Hepatocyte (in vitro differentiated cells): Measurements from ENCODE around the gene DYSF.

Experiments
- EZH2 ChIP-seq: fragments of 200-600 bp; sonication (generic); IDR thresholded peaks from 2 replicates; pipeline ENCODE4 v1.6.1; 2016; ENCODE audit warnings: antibody characterized with exemption, mild to moderate bottlenecking, borderline replicate concordance
- EZH2phosphoT487 ChIP-seq: fragments of 200-600 bp; sonication (generic); IDR thresholded peaks from one replicate; pipeline ENCODE4 v1.6.1; 2018; ENCODE audit warnings: antibody characterized with exemption, mild to moderate bottlenecking, low read depth, moderate library complexity; ENCODE audit not compliant: unreplicated experiment, severe bottlenecking
- TF ChIP-seq, protein P1 (sequence below): fragments of 200-600 bp; sonication (generic); IDR thresholded peaks from 2 replicates; pipeline ENCODE4 v1.5.1; 2016; ENCODE audit warnings: antibody characterized with exemption, mild to moderate bottlenecking; ENCODE audit not compliant: poor library complexity

- TF ChIP-seq, protein P1, sequence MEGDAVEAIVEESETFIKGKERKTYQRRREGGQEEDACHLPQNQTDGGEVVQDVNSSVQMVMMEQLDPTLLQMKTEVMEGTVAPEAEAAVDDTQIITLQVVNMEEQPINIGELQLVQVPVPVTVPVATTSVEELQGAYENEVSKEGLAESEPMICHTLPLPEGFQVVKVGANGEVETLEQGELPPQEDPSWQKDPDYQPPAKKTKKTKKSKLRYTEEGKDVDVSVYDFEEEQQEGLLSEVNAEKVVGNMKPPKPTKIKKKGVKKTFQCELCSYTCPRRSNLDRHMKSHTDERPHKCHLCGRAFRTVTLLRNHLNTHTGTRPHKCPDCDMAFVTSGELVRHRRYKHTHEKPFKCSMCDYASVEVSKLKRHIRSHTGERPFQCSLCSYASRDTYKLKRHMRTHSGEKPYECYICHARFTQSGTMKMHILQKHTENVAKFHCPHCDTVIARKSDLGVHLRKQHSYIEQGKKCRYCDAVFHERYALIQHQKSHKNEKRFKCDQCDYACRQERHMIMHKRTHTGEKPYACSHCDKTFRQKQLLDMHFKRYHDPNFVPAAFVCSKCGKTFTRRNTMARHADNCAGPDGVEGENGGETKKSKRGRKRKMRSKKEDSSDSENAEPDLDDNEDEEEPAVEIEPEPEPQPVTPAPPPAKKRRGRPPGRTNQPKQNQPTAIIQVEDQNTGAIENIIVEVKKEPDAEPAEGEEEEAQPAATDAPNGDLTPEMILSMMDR, result no peak
- TF ChIP-seq EZH2, result no peak
- TF ChIP-seq EZH2phosphoT487, result no peak
Measured at GRCh38 chr2:71457123-71457915, 4.0 kb downstream of the DYSF start.
